MCF 10A (cell line): ENCODE measurements around the gene UEVLD. TPM values are rescaled to one million over a fixed set of nuclear protein-coding genes. Genes with fewer than 3 reads are reported as not detected.

ENCODE experiments used
- BruUV-seq: library from RNA; stranded (reverse); fragments of 400-500 nt; replicated peaks from 2 replicates; lab custom pipeline; 2021; lab: Mats Ljungman, UMichigan
- CTCF ChIA-PET: fragments of 300-600 bp; sonication (Branson Sonifier 250); formaldehyde crosslinking; extraction: SDS; loops from one replicate; lab custom pipeline; 2021; ENCODE audit warnings: antibody characterized with exemption, inconsistent platforms; lab: Yijun Ruan, JAX
- POLR2A ChIA-PET: fragments of 300-600, 350-650 bp; sonication (Branson Sonifier 250); formaldehyde crosslinking; extraction: SDS; loops from one replicate; lab custom pipeline; 2020; ENCODE audit warnings: antibody characterized with exemption, inconsistent platforms; lab: Yijun Ruan, JAX
- DNase-seq: peaks from one replicate; pipeline ENCODE4 v3.0.0-alpha.2; 2018; ENCODE audit not compliant: unreplicated experiment
- H3K27ac Mint-ChIP-seq: one replicate; pipeline ENCODE4 v1.8.0; 2022; ENCODE audit warnings: mild to moderate bottlenecking, low read depth, mixed read lengths; ENCODE audit not compliant: unreplicated experiment
- H3K27me3 Mint-ChIP-seq: one replicate; pipeline ENCODE4 v1.8.0; 2022; ENCODE audit warnings: mixed read lengths; ENCODE audit not compliant: insufficient read depth, unreplicated experiment
- H3K36me3 Mint-ChIP-seq: one replicate; pipeline ENCODE4 v1.8.0; 2022; ENCODE audit warnings: mild to moderate bottlenecking, moderate library complexity, mixed read lengths; ENCODE audit not compliant: insufficient read depth, unreplicated experiment
- H3K4me1 Mint-ChIP-seq: one replicate; pipeline ENCODE4 v1.8.0; 2022; ENCODE audit warnings: mixed read lengths; ENCODE audit not compliant: insufficient read depth, unreplicated experiment
- H3K4me3 Mint-ChIP-seq: one replicate; pipeline ENCODE4 v1.8.0; 2022; ENCODE audit warnings: mild to moderate bottlenecking, moderate library complexity, mixed read lengths; ENCODE audit not compliant: unreplicated experiment
- H3K9me3 Mint-ChIP-seq: one replicate; pipeline ENCODE4 v1.8.0; 2022; ENCODE audit warnings: mixed read lengths; ENCODE audit not compliant: unreplicated experiment
- intact Hi-C: fragments of 100-400 bp; cut with micrococcal nuclease; formaldehyde crosslinking; loops from 2 replicates; pipeline ENCODE4 v1.14.1; 2022
- total RNA-seq: library from RNA; stranded (reverse); gene quantifications from 2 replicates; pipeline ENCODE4 v1.2.3, GENCODE V29; 2022
- TF ChIP-seq, protein P1 (sequence below): fragments of 200-600 bp; IDR thresholded peaks from one replicate; pipeline ENCODE4 v1.8.0; 2022; ENCODE audit warnings: antibody characterized with exemption, mild to moderate bottlenecking; ENCODE audit not compliant: unreplicated experiment

UEVLD gene
- total RNA-seq, 1 experiment from 2014 or later, result 22.8 TPM

- no peak overlapping the region for H3K4me3 Mint-ChIP-seq
- H3K36me3 Mint-ChIP-seq, result peaks cover 28% of the 10 kb centered on the region
- H3K9me3 Mint-ChIP-seq, result no peaks in the 10 kb centered on the region
- no peaks in the 10 kb centered on the region for H3K27me3 Mint-ChIP-seq
- no peaks in the 10 kb centered on the region for H3K4me1 Mint-ChIP-seq
- H3K27ac Mint-ChIP-seq, result no peak overlapping the region
- ChIA-PET POLR2A (interaction anchor here (0.7 kb wide), 1 partner anchor 447 kb away, joined by 3 read pairs; no protein-coding TSS in a partner anchor), CTCF (interaction anchor here (0.6 to 1.2 kb wide), 3 partner anchors 16 to 145 kb away, joined by 3 to 4 read pairs (median 3); no protein-coding TSS in a partner anchor)
- no peak for DNase-seq
- BruUV-seq, result no TSS peak
- TF ChIP-seq, protein P1, sequence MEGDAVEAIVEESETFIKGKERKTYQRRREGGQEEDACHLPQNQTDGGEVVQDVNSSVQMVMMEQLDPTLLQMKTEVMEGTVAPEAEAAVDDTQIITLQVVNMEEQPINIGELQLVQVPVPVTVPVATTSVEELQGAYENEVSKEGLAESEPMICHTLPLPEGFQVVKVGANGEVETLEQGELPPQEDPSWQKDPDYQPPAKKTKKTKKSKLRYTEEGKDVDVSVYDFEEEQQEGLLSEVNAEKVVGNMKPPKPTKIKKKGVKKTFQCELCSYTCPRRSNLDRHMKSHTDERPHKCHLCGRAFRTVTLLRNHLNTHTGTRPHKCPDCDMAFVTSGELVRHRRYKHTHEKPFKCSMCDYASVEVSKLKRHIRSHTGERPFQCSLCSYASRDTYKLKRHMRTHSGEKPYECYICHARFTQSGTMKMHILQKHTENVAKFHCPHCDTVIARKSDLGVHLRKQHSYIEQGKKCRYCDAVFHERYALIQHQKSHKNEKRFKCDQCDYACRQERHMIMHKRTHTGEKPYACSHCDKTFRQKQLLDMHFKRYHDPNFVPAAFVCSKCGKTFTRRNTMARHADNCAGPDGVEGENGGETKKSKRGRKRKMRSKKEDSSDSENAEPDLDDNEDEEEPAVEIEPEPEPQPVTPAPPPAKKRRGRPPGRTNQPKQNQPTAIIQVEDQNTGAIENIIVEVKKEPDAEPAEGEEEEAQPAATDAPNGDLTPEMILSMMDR, result no peak
- intact Hi-C loops, result no loop called here
These were observed 8.3 kb downstream of the UEVLD start for GRCh38 chr11:18580113-18580766.

- TF ChIP-seq, protein P1, result no peak
- CTCF ChIA-PET, result interaction anchor here (1.1 to 2.1 kb wide), 5 partner anchors 10 to 152 kb away, joined by 3 to 7 read pairs (median 3); partner anchors contain the start of gene UEVLD
These were observed 9.4 kb downstream of the UEVLD start for GRCh38 chr11:18578975-18579598.

GRCh38 chr11:18575361-18575760, 13.2 kb downstream of the UEVLD start:
- intact Hi-C loops, result no loop called here

More at GRCh38 chr11:18578975-18579598, 9.4 kb downstream of the UEVLD start:
- Mint-ChIP-seq H3K4me3 (no peak overlapping the region), H3K9me3 (no peaks in the 10 kb centered on the region), H3K27ac (no peak overlapping the region), H3K36me3 (peaks cover 40% of the 10 kb centered on the region), H3K27me3 (no peaks in the 10 kb centered on the region), H3K4me1 (no peaks in the 10 kb centered on the region)
- intact Hi-C loops, result no loop called here
- BruUV-seq, result no TSS peak
- no peak for DNase-seq
- POLR2A ChIA-PET, result interaction anchor here (0.7 to 1.6 kb wide), 3 partner anchors 9 to 55 kb away, joined by 4 to 9 read pairs (median 4); partner anchors contain the start of genes SPTY2D1 and UEVLD

More at GRCh38 chr11:18575361-18575760, 13.2 kb downstream of the UEVLD start:
- Mint-ChIP-seq H3K9me3 (no peaks in the 10 kb centered on the region), H3K4me1 (peaks cover 6% of the 10 kb centered on the region), H3K27me3 (no peaks in the 10 kb centered on the region), H3K27ac (no peak overlapping the region), H3K36me3 (peaks cover 60% of the 10 kb centered on the region), H3K4me3 (no peak overlapping the region)
- no TSS peak for BruUV-seq
- ChIA-PET CTCF (interaction anchor here (0.6 kb wide), 1 partner anchor 144 kb away, joined by 3 read pairs; no protein-coding TSS in a partner anchor), POLR2A (no interaction called here)
- TF ChIP-seq, protein P1, result no peak
- DNase-seq, result no peak
